K562 (cell line): Measurements from ENCODE around the gene AMDHD2. TPM values are rescaled to one million over a fixed set of nuclear protein-coding genes. Genes with fewer than 3 reads are reported as not detected.
A peak's percentile ranks its signal among the peaks of the same experiment; 100 is the strongest.

Experiments used
- ATAC-seq: fragments of 200-7000 bp; cut with Tn5 transposase; 3 replicates; pipeline ENCODE4 v1.9.1; 2020; ENCODE audit warnings: moderate library complexity
- BruUV-seq: library from RNA; stranded (reverse); fragments of 400-500 nt; replicated peaks from 2 replicates; lab custom pipeline; 2021; lab: Mats Ljungman, UMichigan
- CTCF ChIA-PET: fragments of 300-600 bp; formaldehyde crosslinking; extraction: SDS; loops from one replicate; lab custom pipeline; 2021; ENCODE audit warnings: low intra/inter-chr PET ratio; lab: Yijun Ruan, JAX
- POLR2A ChIA-PET: fragments of 300-600, 350-650 bp; sonication (Branson Sonifier 250); formaldehyde crosslinking; extraction: SDS; loops from one replicate; lab custom pipeline; 2021; ENCODE audit warnings: antibody characterized with exemption, inconsistent platforms; lab: Yijun Ruan, JAX
- DNase-seq, 4 experiments: peaks; one replicate each; pipeline versions ENCODE4 v3.0.0 to v3.0.0-alpha.2; 2011 to 2018; ENCODE audit warnings: low spot score in 3 of 4, mixed read lengths in 3 of 4; ENCODE audit errors: extremely low read depth in 1 of 4
- FAIRE-seq: peaks from 2 replicates; lab custom pipeline; 2011; peaks lifted over from hg19 to GRCh38; lab: Jason Lieb, UNC
- H2AFZ ChIP-seq: 2 replicates; pipeline ENCODE4 v1.6.0; 2011; ENCODE audit warnings: low read depth, low read length, control low read depth, inconsistent platforms
- H3K27ac ChIP-seq: fragments of 200-600 bp; 3 replicates; pipeline ENCODE4 v1.8.0; 2011; ENCODE audit warnings: low read depth, mild to moderate bottlenecking, control low read depth, inconsistent platforms, low read length, moderate library complexity, mixed read lengths; ENCODE audit errors: extremely low read depth
- H3K27me3 ChIP-seq, 2 experiments: fragments of 300-600 bp in 1 of 2; 2 replicates in 1 of 2; 3 replicates in 1 of 2; pipeline versions ENCODE4 v1.6.0 to v1.8.0; 2011; ENCODE audit warnings: inconsistent platforms in 2 of 2, low read length in 2 of 2, mild to moderate bottlenecking in 1 of 2, mixed read lengths in 1 of 2, moderate library complexity in 1 of 2; ENCODE audit not compliant: control insufficient read depth in 2 of 2, insufficient read depth in 2 of 2
- H3K36me3 ChIP-seq: fragments of 300-600 bp; 3 replicates; pipeline ENCODE4 v1.8.0; 2011; ENCODE audit warnings: mild to moderate bottlenecking, low read length, inconsistent platforms; ENCODE audit not compliant: control insufficient read depth, insufficient read depth
- H3K4me1 ChIP-seq, 2 experiments: fragments of 200-600 bp in 1 of 2; replicated peaks in 1 of 2; 2 replicates in 1 of 2; 3 replicates in 1 of 2; pipeline versions ENCODE4 v1.5.1 to v1.8.0; 2011; ENCODE audit warnings: inconsistent platforms in 2 of 2, low read length in 2 of 2, mild to moderate bottlenecking in 1 of 2, mixed read lengths in 1 of 2, moderate library complexity in 1 of 2; ENCODE audit not compliant: control insufficient read depth in 2 of 2, insufficient read depth in 2 of 2
- H3K4me2 ChIP-seq: 2 replicates; pipeline ENCODE4 v1.6.1; 2011; ENCODE audit warnings: low read length, control low read depth, inconsistent platforms, mixed read lengths; ENCODE audit not compliant: insufficient read depth
- H3K4me3 ChIP-seq: fragments of 200-600 bp; sonication (generic), shearing (Covaris generic); 2 replicates; pipeline ENCODE4 v1.5.1; 2016; ENCODE audit warnings: control low read depth, inconsistent platforms
- H3K79me2 ChIP-seq: fragments of 200-600 bp; 3 replicates; pipeline ENCODE4 v1.8.0; 2011; ENCODE audit warnings: low read length, inconsistent platforms; ENCODE audit not compliant: control insufficient read depth, insufficient read depth
- H3K9ac ChIP-seq, 2 experiments: 2 replicates each; pipeline versions ENCODE4 v1.6.0 to v1.6.1; 2011; ENCODE audit warnings: low read depth in 2 of 2, low read length in 2 of 2, control low read depth in 1 of 2, inconsistent platforms in 1 of 2, mild to moderate bottlenecking in 1 of 2, mixed read lengths in 1 of 2; ENCODE audit not compliant: insufficient read depth in 1 of 2
- H3K9me1 ChIP-seq: one replicate; pipeline ENCODE4 v1.6.0; 2011; ENCODE audit warnings: inconsistent platforms, mild to moderate bottlenecking, low read length, moderate library complexity; ENCODE audit not compliant: control insufficient read depth, insufficient read depth
- H3K9me3 ChIP-seq: replicated peaks from 2 replicates; pipeline ENCODE4 v1.5.1; 2011; ENCODE audit warnings: low read depth, low read length, inconsistent platforms; ENCODE audit not compliant: control insufficient read depth, insufficient read depth
- H4K20me1 ChIP-seq: replicated peaks from 2 replicates; pipeline ENCODE4 v1.6.1; 2011; ENCODE audit warnings: low read length, inconsistent platforms, mixed read lengths; ENCODE audit not compliant: control insufficient read depth, insufficient read depth
- C11orf30 ChIP-seq: fragments of 450-650 bp; IDR thresholded peaks from 2 replicates; pipeline ENCODE4 v1.6.1; 2016; ENCODE audit warnings: low read depth, mild to moderate bottlenecking
- CTBP1 ChIP-seq: fragments of 450-650 bp; IDR thresholded peaks from 2 replicates; pipeline ENCODE4 v1.6.1; 2016; ENCODE audit warnings: borderline replicate concordance
- MEIS2 ChIP-seq: fragments of 450-650 bp; IDR thresholded peaks from 2 replicates; pipeline ENCODE4 v1.6.1; 2014; ENCODE audit warnings: mild to moderate bottlenecking; ENCODE audit not compliant: partially characterized antibody
- MYC ChIP-seq, 2 experiments: fragments of 250-450 bp in 1 of 2; sonication (Bioruptor Pico) in 1 of 2; IDR thresholded peaks; 2 replicates each; pipeline versions ENCODE4 v1.5.1 to v1.6.1; 2012 to 2021; ENCODE audit warnings: low read depth in 2 of 2, borderline replicate concordance in 1 of 2, improper control_type of control experiment in 1 of 2, low read length in 1 of 2, mild to moderate bottlenecking in 1 of 2, moderate library complexity in 1 of 2
- PHF20 ChIP-seq: fragments of 450-650 bp; IDR thresholded peaks from 2 replicates; pipeline ENCODE4 v1.6.1; 2018; ENCODE audit not compliant: partially characterized antibody
- POU5F1 ChIP-seq: fragments of 150-350 bp; IDR thresholded peaks from 2 replicates; pipeline ENCODE4 v1.6.1; 2014; ENCODE audit warnings: borderline replicate concordance, low read length, low read depth, mild to moderate bottlenecking; ENCODE audit not compliant: partially characterized antibody
- PREB ChIP-seq: sonication (generic); formaldehyde crosslinking; IDR thresholded peaks from 2 replicates; pipeline ENCODE4 v1.8.1; 2023; ENCODE audit warnings: mild to moderate bottlenecking, missing genetic modification reagents
- SAP30 ChIP-seq: fragments of 200-600 bp; sonication (generic); IDR thresholded peaks from 2 replicates; pipeline ENCODE4 v1.6.1; 2012; ENCODE audit warnings: borderline replicate concordance, low read depth, mild to moderate bottlenecking, moderate library complexity, low read length, control low read depth, inconsistent platforms; ENCODE audit not compliant: insufficient read depth, poor library complexity, severe bottlenecking
- SIRT6 ChIP-seq: IDR thresholded peaks from one replicate; pipeline ENCODE4 v1.6.1; 2012; ENCODE audit warnings: low read depth, mild to moderate bottlenecking, control low read depth, inconsistent platforms, low read length, moderate library complexity
- SNAPC5 ChIP-seq: fragments of 250-450 bp; sonication (Bioruptor Pico); IDR thresholded peaks from 2 replicates; pipeline ENCODE4 v1.8.0; 2021; ENCODE audit warnings: moderate library complexity, mild to moderate bottlenecking, inconsistent platforms
- ZNF140 ChIP-seq: fragments of 250-450 bp; sonication (Bioruptor Pico); IDR thresholded peaks from 2 replicates; pipeline ENCODE4 v1.8.0; 2021; ENCODE audit warnings: moderate library complexity, mild to moderate bottlenecking, inconsistent platforms
- ZNF23 ChIP-seq: fragments of 250-450 bp; sonication (Bioruptor Pico); IDR thresholded peaks from 2 replicates; pipeline ENCODE4 v1.4.0; 2020; ENCODE audit warnings: mild to moderate bottlenecking
- WGBS: fragments of 100-300 bp; shearing (Covaris generic); methylation state at CpG from one replicate; pipeline ENCODE4 v1.1.6; 2016; ENCODE audit warnings: low coverage, mixed read lengths; ENCODE audit not compliant: insufficient coverage; ENCODE audit errors: missing lambda C conversion rate; 5-methylcytosine and 5-hydroxymethylcytosine counted together
- in situ Hi-C: fragments of 300-500 bp; cut with MboI; formaldehyde crosslinking; loops from 4 replicates; pipeline ENCODE4 v1.15.0; 2018; ENCODE audit warnings: inconsistent platforms, mixed read lengths
- intact Hi-C: fragments of 100-400 bp; cut with micrococcal nuclease; formaldehyde crosslinking; loops from 2 replicates; pipeline ENCODE4 v1.14.2; 2022
- polyA plus RNA-seq, 8 experiments: library from polyadenylated mRNA; depleted of rRNA in 4 of 8; stranded (reverse) in 5 of 8; unstranded in 3 of 8; fragments of >200 nt; fragmentation: Nextera tagmentation in 2 of 8; fragmentation: Illumina TruSeq in 1 of 8; extraction: Ambion mirVana in 2 of 8; extraction: Trizol in 1 of 8; gene quantifications; 2 replicates each; pipeline versions ENCODE4 v1.2.1 to v1.2.3, GENCODE V29; 2011 to 2014; ENCODE audit warnings: inconsistent platforms in 1 of 8, missing spikeins in 1 of 8
- total RNA-seq, 7 experiments: library from RNA; depleted of rRNA in 6 of 7; stranded (reverse); fragments of >200 nt in 6 of 7; fragmentation: Illumina TruSeq in 2 of 7; extraction: Trizol in 2 of 7; gene quantifications; 2 replicates each; pipeline versions ENCODE4 v1.2.1 to v1.2.3, GENCODE V29; 2011 to 2021; ENCODE audit warnings: low replicate concordance in 1 of 7
- TF ChIP-seq, protein P1 (sequence below): sonication (generic); formaldehyde crosslinking; IDR thresholded peaks from 2 replicates; pipeline ENCODE4 v1.5.0; 2020; ENCODE audit warnings: missing genetic modification reagents

AMDHD2 gene
- total and polyA plus RNA-seq, 9 of the 15 experiments (the other 6 are each of a cell fraction or from before 2014, with no cell fraction given), result 0.38 to 56.9 (median 18.3) TPM; not detected in 1

GRCh38 chr16:2476345-2476720 is 43.8 kb upstream of the AMDHD2 start:
- H3K36me3 ChIP-seq, result peaks cover 14% of the 10 kb centered on the region; the same call in 1 of the 3 replicates
- no peak for TF ChIP-seq PHF20
- no peak for TF ChIP-seq POU5F1
- TF ChIP-seq MYC (IDR thresholded peaks at IDR 0.05; ENCODE audit: low read depth, low read length), result no peak
- TF ChIP-seq MYC (CRISPR knock-in tag; IDR thresholded peaks at IDR 0.05; ENCODE audit: borderline replicate concordance, low read depth), result no peak
- TF ChIP-seq, all 486 proteins: peak for 0
- no peak overlapping the region for H2AFZ ChIP-seq
- ChIA-PET POLR2A (no interaction called here), CTCF (no interaction called here)
- H3K27me3 ChIP-seq, result no peaks in the 10 kb centered on the region
- BruUV-seq, result no TSS peak
- in situ Hi-C loops, result no loop called here
- H3K9me3 ChIP-seq, result no peaks in the 10 kb centered on the region
- WGBS, result 51% methylated on average over 9 of the region's 9 CpGs
- DNase-seq (no peak), ATAC-seq (no peak), FAIRE-seq (peak; percentile 37)
- peaks cover 70% of the 10 kb centered on the region for H3K79me2 ChIP-seq
- peak overlapping the region; percentile 39 to 98; a peak in 3 of 4 replicates for H3K9ac ChIP-seq
- H3K4me1 ChIP-seq, result peaks cover 51 to 95% of the 10 kb centered on the region in 2 experiments
- peak overlapping the region; percentile 76; the same call in 1 of the 2 replicates for H3K4me3 ChIP-seq
- no peak overlapping the region for H3K27ac ChIP-seq
- peak overlapping the region; percentile 89 for H3K4me2 ChIP-seq
- no peaks in the 10 kb centered on the region for H3K9me1 ChIP-seq
- peaks cover 3% of the 10 kb centered on the region; the same call in 1 of the 2 replicates for H4K20me1 ChIP-seq
- intact Hi-C loops, result no loop called here

- BruUV-seq, result TSS peak; percentile 46
- peaks cover 3% of the 10 kb centered on the region; the same call in 1 of the 2 replicates for H4K20me1 ChIP-seq
- POLR2A ChIA-PET, result no interaction called here
- no peak for TF ChIP-seq MEIS2
- TF ChIP-seq CTBP1, result no peak
- no peak for TF ChIP-seq PREB (CRISPR knock-in tag)
- TF ChIP-seq C11orf30, result no peak
- no peak for TF ChIP-seq SNAPC5 (CRISPR knock-in tag)
- TF ChIP-seq SIRT6, result no peak
- no peak for TF ChIP-seq SAP30
- no peak for TF ChIP-seq ZNF23 (CRISPR knock-in tag)
- no peak for TF ChIP-seq ZNF140 (CRISPR knock-in tag)
- TF ChIP-seq, protein P1, sequence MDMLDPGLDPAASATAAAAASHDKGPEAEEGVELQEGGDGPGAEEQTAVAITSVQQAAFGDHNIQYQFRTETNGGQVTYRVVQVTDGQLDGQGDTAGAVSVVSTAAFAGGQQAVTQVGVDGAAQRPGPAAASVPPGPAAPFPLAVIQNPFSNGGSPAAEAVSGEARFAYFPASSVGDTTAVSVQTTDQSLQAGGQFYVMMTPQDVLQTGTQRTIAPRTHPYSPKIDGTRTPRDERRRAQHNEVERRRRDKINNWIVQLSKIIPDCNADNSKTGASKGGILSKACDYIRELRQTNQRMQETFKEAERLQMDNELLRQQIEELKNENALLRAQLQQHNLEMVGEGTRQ, result no peak
These were observed 43.4 kb upstream of the AMDHD2 start for GRCh38 chr16:2476741-2477140.

More at GRCh38 chr16:2476741-2477140, 43.4 kb upstream of the AMDHD2 start:
- in situ Hi-C loops (no loop called here), intact Hi-C loops (no loop called here)
- CTCF ChIA-PET, result no interaction called here
- Histone ChIP-seq H3K4me2 (peak overlapping the region; percentile 16; the same call in 1 of the 2 replicates), H3K4me3 (no peak overlapping the region; the same call in 1 of the 2 replicates), H2AFZ (no peak overlapping the region), H3K9me1 (no peaks in the 10 kb centered on the region), H3K27me3 (no peaks in the 10 kb centered on the region), H3K9me3 (no peaks in the 10 kb centered on the region), H3K9ac (no peak overlapping the region), H3K36me3 (peaks cover 18% of the 10 kb centered on the region; the same call in 1 of the 3 replicates), H3K79me2 (peaks cover 74% of the 10 kb centered on the region), H3K4me1 (peaks cover 53 to 95% of the 10 kb centered on the region in 2 experiments), H3K27ac (no peak overlapping the region)
- no peak for DNase-seq
- no peak for FAIRE-seq
- 39% methylated on average over 3 of the region's 3 CpGs for WGBS
- no peak for ATAC-seq
